HEK293 (cell line): ENCODE data around the gene DGKQ.

ENCODE experiments used
- KLF9 ChIP-seq: fragments of 450-650 bp; formaldehyde crosslinking; IDR thresholded peaks from 2 replicates; pipeline ENCODE4 v1.5.1; 2016; ENCODE audit warnings: missing biosample characterization, missing genetic modification characterization, low read depth
- REST ChIP-seq: fragments of 450-650 bp; formaldehyde crosslinking; IDR thresholded peaks from 2 replicates; pipeline ENCODE4 v1.5.1; 2016; ENCODE audit warnings: missing biosample characterization, missing genetic modification characterization
- ZBTB6 ChIP-seq: fragments of 450-650 bp; formaldehyde crosslinking; IDR thresholded peaks from 2 replicates; pipeline ENCODE4 v1.5.1; 2017; ENCODE audit warnings: missing biosample characterization, missing genetic modification characterization
- ZNF121 ChIP-seq: fragments of 450-650 bp; formaldehyde crosslinking; IDR thresholded peaks from 2 replicates; pipeline ENCODE4 v1.5.1; 2016; ENCODE audit warnings: missing biosample characterization, missing genetic modification characterization
- ZNF184 ChIP-seq: fragments of 450-650 bp; IDR thresholded peaks from 2 replicates; pipeline ENCODE4 v1.5.1; 2018; ENCODE audit warnings: missing biosample characterization, mild to moderate bottlenecking, missing genetic modification characterization
- ZNF274 ChIP-seq, 2 experiments: fragments of 200-500 bp in 1 of 2; fragments of 450-650 bp in 1 of 2; sonication (Bioruptor generic) in 1 of 2; formaldehyde crosslinking in 1 of 2; IDR thresholded peaks; 2 replicates each; pipeline versions ENCODE4 v1.5.1 to v1.6.1; 2014 to 2016; ENCODE audit warnings: borderline replicate concordance in 1 of 2, inconsistent platforms in 1 of 2, low read length in 1 of 2, missing biosample characterization in 1 of 2, missing genetic modification characterization in 1 of 2
- ZNF555 ChIP-seq: fragments of 450-650 bp; formaldehyde crosslinking; conservative IDR thresholded peaks from 2 replicates; pipeline ENCODE4 v1.5.1; 2017; ENCODE audit warnings: missing biosample characterization, mild to moderate bottlenecking, missing genetic modification characterization, inconsistent platforms
- ZNF596 ChIP-seq: fragments of 450-650 bp; IDR thresholded peaks from 2 replicates; pipeline ENCODE4 v1.5.0; 2018; ENCODE audit warnings: missing biosample characterization, mild to moderate bottlenecking, missing genetic modification characterization, moderate library complexity
- ZNF639 ChIP-seq: fragments of 450-650 bp; formaldehyde crosslinking; IDR thresholded peaks from 2 replicates; pipeline ENCODE4 v1.5.1; 2016; ENCODE audit warnings: missing biosample characterization, missing genetic modification characterization
- ZNF707 ChIP-seq: fragments of 450-650 bp; formaldehyde crosslinking; IDR thresholded peaks from 2 replicates; pipeline ENCODE4 v1.5.1; 2016; ENCODE audit warnings: missing biosample characterization, missing genetic modification characterization
- ZNF777 ChIP-seq: fragments of 450-650 bp; formaldehyde crosslinking; IDR thresholded peaks from 2 replicates; pipeline ENCODE4 v1.5.1; 2017; ENCODE audit warnings: missing biosample characterization, missing genetic modification characterization, borderline replicate concordance

GRCh38 chr4:966266-967112 lies 6.9 kb downstream of the DGKQ start:
- TF ChIP-seq REST (tag by site-specific recombination) (no peak), ZNF274 (IDR thresholded peaks at IDR 0.05; ENCODE audit: low read length) (no peak), ZNF274 (tag by site-specific recombination; IDR thresholded peaks at IDR 0.05; ENCODE audit: borderline replicate concordance) (no peak), ZBTB6 (no peak), ZNF707 (tag by site-specific recombination) (no peak), ZNF184 (no peak), ZNF555 (tag by site-specific recombination) (no peak), KLF9 (tag by site-specific recombination) (no peak), ZNF121 (tag by site-specific recombination) (no peak), ZNF777 (tag by site-specific recombination) (no peak), ZNF639 (tag by site-specific recombination) (no peak), ZNF596 (tag by site-specific recombination) (no peak)
